ENCODE measurements around the gene MSL1. TPM values are rescaled to one million over a fixed set of nuclear protein-coding genes. Genes with fewer than 3 reads are reported as not detected.

Gene MSL1
- total and polyA plus RNA-seq, 2 of the 13 experiments (the other 11 are each of a cell fraction or from before 2014, with no cell fraction given): 63.8 to 88.5 TPM

DNA sequence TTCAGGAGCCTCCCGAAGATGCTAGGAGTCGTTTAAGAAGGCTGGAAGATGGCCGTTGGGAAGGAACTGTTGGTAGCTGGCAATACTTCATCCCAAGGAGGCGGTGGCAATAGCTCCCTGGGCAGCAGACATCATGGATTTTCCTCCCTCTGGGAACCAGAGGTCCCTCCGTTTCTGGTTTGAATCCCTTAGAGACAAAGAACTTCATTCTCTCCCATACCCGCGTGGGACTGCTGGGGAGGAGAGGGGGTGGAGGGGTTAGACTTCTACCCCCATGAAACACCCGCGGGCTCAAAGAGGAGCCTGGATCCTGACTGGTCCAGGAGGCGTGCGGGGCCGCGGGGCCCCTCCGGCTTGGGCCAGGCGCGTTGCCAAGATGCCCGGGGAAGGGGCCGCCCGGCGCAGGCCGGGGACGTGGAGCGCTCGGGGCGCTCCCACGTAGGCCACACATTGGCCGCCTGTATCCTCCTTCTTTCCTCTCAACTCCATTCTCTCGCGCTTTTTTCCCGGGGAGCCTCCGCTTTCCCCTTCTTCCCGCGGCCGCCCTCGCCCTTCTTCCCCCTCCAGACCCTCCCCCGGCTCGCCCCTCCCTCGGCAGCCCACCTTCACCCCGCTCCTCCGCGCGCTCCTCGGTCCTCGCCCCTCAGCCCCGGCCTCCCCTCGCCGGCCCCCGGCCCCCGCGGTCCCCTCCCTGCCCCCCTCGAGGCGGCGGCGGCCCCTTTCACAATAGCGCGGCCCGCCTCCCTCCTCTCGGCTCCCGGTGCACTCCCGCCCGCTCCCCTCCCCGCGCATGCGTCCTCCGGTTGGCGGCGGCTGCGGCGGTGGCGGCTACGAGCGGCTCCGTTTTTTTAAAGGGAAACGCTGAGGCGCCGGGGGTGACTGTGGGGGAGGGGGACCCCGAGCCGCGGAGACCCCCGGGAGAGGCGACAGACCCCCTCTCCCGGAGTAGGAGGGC lies at the start of gene MSL1 (continued):
- TF ChIP-seq, protein P1, sequence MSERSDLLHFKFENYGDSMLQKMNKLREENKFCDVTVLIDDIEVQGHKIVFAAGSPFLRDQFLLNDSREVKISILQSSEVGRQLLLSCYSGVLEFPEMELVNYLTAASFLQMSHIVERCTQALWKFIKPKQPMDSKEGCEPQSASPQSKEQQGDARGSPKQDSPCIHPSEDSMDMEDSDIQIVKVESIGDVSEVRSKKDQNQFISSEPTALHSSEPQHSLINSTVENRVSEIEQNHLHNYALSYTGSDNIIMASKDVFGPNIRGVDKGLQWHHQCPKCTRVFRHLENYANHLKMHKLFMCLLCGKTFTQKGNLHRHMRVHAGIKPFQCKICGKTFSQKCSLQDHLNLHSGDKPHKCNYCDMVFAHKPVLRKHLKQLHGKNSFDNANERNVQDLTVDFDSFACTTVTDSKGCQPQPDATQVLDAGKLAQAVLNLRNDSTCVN (CRISPR knock-in tag; IDR thresholded peaks at IDR 0.05; ENCODE audit: borderline replicate concordance): no peak
- TF ChIP-seq SP1 (IDR thresholded peaks at IDR 0.05) (no peak), SP1 (CRISPR knock-in tag; IDR thresholded peaks at IDR 0.05) (no peak), TMF1 (CRISPR knock-in tag; IDR thresholded peaks at IDR 0.05; ENCODE audit: low read depth) (0 out of 2 replicates have a peak, but pooled peaks have one; percentile 53), TBL1XR1 (IDR thresholded peaks at IDR 0.05; ENCODE audit: borderline replicate concordance, low read length, partially characterized antibody) (no peak), ZNF572 (CRISPR knock-in tag; IDR thresholded peaks at IDR 0.05) (0 out of 2 replicates have a peak, but pooled peaks have one; percentile 38), BCL6 (CRISPR knock-in tag; IDR thresholded peaks at IDR 0.05) (peak; percentile 43), PHF8 (CRISPR knock-in tag; IDR thresholded peaks at IDR 0.05) (peak; percentile 54), ZNF274 (CRISPR knock-in tag; IDR thresholded peaks at IDR 0.05) (0 out of 2 replicates have a peak, but pooled peaks have one; percentile 24)
- TF ChIP-seq, protein P2, sequence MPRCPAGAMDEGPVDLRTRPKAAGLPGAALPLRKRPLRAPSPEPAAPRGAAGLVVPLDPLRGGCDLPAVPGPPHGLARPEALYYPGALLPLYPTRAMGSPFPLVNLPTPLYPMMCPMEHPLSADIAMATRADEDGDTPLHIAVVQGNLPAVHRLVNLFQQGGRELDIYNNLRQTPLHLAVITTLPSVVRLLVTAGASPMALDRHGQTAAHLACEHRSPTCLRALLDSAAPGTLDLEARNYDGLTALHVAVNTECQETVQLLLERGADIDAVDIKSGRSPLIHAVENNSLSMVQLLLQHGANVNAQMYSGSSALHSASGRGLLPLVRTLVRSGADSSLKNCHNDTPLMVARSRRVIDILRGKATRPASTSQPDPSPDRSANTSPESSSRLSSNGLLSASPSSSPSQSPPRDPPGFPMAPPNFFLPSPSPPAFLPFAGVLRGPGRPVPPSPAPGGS (CRISPR knock-in tag; IDR thresholded peaks at IDR 0.05): no peak
- TF ChIP-seq, protein P3, sequence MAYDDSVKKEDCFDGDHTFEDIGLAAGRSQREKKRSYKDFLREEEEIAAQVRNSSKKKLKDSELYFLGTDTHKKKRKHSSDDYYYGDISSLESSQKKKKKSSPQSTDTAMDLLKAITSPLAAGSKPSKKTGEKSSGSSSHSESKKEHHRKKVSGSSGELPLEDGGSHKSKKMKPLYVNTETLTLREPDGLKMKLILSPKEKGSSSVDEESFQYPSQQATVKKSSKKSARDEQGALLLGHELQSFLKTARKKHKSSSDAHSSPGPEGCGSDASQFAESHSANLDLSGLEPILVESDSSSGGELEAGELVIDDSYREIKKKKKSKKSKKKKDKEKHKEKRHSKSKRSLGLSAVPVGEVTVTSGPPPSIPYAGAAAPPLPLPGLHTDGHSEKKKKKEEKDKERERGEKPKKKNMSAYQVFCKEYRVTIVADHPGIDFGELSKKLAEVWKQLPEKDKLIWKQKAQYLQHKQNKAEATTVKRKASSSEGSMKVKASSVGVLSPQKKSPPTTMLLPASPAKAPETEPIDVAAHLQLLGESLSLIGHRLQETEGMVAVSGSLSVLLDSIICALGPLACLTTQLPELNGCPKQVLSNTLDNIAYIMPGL (CRISPR knock-in tag; IDR thresholded peaks at IDR 0.05; ENCODE audit: borderline replicate concordance in 1 of 2, low read depth in 1 of 2): peak; percentile 43 to 58; a peak in 2 of 4 replicates
- TF ChIP-seq, protein P4, sequence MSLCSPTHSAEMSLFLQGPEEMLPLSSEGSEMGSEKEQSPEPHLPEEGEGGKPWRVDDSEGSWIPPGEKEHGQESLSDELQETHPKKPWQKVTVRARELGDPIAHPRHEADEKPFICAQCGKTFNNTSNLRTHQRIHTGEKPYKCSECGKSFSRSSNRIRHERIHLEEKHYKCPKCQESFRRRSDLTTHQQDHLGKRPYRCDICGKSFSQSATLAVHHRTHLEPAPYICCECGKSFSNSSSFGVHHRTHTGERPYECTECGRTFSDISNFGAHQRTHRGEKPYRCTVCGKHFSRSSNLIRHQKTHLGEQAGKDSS (CRISPR knock-in tag; IDR thresholded peaks at IDR 0.05; ENCODE audit: borderline replicate concordance, low read depth): peak; percentile 14; the same call in 1 of the 2 replicates
- TF ChIP-seq, protein P5, sequence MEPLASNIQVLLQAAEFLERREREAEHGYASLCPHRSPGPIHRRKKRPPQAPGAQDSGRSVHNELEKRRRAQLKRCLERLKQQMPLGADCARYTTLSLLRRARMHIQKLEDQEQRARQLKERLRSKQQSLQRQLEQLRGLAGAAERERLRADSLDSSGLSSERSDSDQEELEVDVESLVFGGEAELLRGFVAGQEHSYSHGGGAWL (CRISPR knock-in tag; IDR thresholded peaks at IDR 0.05): 0 out of 2 replicates have a peak, but pooled peaks have one; percentile 19
- TF ChIP-seq, protein P6, sequence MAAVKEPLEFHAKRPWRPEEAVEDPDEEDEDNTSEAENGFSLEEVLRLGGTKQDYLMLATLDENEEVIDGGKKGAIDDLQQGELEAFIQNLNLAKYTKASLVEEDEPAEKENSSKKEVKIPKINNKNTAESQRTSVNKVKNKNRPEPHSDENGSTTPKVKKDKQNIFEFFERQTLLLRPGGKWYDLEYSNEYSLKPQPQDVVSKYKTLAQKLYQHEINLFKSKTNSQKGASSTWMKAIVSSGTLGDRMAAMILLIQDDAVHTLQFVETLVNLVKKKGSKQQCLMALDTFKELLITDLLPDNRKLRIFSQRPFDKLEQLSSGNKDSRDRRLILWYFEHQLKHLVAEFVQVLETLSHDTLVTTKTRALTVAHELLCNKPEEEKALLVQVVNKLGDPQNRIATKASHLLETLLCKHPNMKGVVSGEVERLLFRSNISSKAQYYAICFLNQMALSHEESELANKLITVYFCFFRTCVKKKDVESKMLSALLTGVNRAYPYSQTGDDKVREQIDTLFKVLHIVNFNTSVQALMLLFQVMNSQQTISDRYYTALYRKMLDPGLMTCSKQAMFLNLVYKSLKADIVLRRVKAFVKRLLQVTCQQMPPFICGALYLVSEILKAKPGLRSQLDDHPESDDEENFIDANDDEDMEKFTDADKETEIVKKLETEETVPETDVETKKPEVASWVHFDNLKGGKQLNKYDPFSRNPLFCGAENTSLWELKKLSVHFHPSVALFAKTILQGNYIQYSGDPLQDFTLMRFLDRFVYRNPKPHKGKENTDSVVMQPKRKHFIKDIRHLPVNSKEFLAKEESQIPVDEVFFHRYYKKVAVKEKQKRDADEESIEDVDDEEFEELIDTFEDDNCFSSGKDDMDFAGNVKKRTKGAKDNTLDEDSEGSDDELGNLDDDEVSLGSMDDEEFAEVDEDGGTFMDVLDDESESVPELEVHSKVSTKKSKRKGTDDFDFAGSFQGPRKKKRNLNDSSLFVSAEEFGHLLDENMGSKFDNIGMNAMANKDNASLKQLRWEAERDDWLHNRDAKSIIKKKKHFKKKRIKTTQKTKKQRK (IDR thresholded peaks at IDR 0.05; ENCODE audit: low read length): no peak
- TF ChIP-seq, protein P7, sequence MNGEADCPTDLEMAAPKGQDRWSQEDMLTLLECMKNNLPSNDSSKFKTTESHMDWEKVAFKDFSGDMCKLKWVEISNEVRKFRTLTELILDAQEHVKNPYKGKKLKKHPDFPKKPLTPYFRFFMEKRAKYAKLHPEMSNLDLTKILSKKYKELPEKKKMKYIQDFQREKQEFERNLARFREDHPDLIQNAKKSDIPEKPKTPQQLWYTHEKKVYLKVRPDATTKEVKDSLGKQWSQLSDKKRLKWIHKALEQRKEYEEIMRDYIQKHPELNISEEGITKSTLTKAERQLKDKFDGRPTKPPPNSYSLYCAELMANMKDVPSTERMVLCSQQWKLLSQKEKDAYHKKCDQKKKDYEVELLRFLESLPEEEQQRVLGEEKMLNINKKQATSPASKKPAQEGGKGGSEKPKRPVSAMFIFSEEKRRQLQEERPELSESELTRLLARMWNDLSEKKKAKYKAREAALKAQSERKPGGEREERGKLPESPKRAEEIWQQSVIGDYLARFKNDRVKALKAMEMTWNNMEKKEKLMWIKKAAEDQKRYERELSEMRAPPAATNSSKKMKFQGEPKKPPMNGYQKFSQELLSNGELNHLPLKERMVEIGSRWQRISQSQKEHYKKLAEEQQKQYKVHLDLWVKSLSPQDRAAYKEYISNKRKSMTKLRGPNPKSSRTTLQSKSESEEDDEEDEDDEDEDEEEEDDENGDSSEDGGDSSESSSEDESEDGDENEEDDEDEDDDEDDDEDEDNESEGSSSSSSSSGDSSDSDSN (CRISPR knock-in tag; IDR thresholded peaks at IDR 0.05): peak; percentile 52; the same call in 1 of the 2 replicates
